Measurements from ENCODE around the gene DVL1.

DNA sequence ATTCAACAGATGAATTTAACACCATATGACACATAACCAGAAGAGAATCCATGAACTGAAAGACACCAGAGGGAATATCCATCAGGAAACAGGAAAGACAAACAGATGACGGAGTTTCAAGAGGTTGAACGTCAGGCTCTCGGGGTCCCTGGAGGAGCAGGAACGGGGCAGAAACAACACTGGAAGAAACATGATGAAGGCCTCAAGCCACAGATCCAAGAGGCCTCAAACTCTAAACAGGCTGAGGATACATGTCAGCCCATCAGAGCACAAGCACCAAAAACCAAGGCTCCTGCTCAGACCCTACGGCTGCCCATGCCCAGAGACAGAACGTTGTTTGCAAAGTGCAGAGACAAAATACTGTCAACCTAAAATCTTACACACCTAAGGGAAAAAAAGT, 31.8 kb downstream of the DVL1 start:
- TF ChIP-seq EZH2 (IDR thresholded peaks at IDR 0.05; ENCODE audit: insufficient read depth, low read length) = no peak
- TF ChIP-seq, protein P1, sequence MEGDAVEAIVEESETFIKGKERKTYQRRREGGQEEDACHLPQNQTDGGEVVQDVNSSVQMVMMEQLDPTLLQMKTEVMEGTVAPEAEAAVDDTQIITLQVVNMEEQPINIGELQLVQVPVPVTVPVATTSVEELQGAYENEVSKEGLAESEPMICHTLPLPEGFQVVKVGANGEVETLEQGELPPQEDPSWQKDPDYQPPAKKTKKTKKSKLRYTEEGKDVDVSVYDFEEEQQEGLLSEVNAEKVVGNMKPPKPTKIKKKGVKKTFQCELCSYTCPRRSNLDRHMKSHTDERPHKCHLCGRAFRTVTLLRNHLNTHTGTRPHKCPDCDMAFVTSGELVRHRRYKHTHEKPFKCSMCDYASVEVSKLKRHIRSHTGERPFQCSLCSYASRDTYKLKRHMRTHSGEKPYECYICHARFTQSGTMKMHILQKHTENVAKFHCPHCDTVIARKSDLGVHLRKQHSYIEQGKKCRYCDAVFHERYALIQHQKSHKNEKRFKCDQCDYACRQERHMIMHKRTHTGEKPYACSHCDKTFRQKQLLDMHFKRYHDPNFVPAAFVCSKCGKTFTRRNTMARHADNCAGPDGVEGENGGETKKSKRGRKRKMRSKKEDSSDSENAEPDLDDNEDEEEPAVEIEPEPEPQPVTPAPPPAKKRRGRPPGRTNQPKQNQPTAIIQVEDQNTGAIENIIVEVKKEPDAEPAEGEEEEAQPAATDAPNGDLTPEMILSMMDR (IDR thresholded peaks at IDR 0.05; ENCODE audit: insufficient read depth, low read depth, low read length) = no peak
